RPMI7951 (cell line): ENCODE data around the gene COL6A2. TPM values are rescaled to one million over a fixed set of nuclear protein-coding genes. Genes with fewer than 3 reads are reported as not detected.
"Not testable (repeated sequence)": the region's sequence is repeated elsewhere in the genome, so short reads cannot be mapped to it uniquely, and the experiment has no call there.

Source experiments
- DNase-seq: peaks from one replicate; pipeline ENCODE4 v3.0.0-alpha.2; 2012; ENCODE audit warnings: low read depth
- total RNA-seq: library from RNA; depleted of rRNA; stranded (reverse); fragments of >200 nt; shearing (Covaris generic); gene quantifications from 2 replicates; pipeline ENCODE4 v1.2.3, GENCODE V29; 2014

The COL6A2 gene
- total RNA-seq, 1 experiment from 2014 or later = 680 TPM

DNA sequence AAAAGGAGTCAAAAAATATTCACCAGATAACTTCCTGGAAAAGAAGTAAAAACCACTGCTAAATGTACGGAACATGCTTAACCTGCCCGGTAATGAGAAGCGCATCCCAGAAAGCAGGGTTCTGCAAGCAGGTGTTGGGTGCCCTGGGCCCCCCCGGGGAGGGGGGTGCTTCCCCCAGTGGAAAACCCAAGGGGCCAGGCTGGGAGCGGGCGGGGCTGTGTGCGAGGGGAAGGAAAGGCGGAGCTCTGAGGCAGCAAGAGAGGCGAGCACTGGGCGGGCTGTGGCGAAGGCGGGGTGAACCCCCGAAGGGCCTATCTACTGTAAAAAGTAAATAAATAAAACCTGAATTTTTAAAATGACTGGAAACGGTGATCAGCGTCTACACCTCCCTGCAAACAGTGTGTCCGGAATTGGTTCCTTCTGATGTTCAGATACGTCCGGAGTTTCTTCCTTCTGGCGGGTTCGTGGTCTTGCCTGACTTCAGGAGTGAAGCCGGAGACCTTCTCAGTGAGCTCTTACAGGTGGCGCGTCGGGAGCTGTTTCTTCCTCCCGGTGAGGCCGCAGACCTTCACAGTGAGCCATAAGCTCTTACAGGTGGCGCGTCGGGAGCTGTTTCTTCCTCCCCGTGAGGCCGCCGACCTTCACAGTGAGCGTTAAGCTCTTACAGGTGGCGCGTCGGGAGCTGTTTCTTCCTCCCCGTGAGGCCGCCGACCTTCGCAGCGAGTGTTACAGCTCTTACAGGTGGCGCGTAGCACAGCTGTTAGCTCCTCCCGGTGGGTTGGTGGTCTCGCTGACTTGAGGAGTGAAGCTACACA lies 44.1 kb downstream of the COL6A2 start:
- DNase-seq = no peak

DNA sequence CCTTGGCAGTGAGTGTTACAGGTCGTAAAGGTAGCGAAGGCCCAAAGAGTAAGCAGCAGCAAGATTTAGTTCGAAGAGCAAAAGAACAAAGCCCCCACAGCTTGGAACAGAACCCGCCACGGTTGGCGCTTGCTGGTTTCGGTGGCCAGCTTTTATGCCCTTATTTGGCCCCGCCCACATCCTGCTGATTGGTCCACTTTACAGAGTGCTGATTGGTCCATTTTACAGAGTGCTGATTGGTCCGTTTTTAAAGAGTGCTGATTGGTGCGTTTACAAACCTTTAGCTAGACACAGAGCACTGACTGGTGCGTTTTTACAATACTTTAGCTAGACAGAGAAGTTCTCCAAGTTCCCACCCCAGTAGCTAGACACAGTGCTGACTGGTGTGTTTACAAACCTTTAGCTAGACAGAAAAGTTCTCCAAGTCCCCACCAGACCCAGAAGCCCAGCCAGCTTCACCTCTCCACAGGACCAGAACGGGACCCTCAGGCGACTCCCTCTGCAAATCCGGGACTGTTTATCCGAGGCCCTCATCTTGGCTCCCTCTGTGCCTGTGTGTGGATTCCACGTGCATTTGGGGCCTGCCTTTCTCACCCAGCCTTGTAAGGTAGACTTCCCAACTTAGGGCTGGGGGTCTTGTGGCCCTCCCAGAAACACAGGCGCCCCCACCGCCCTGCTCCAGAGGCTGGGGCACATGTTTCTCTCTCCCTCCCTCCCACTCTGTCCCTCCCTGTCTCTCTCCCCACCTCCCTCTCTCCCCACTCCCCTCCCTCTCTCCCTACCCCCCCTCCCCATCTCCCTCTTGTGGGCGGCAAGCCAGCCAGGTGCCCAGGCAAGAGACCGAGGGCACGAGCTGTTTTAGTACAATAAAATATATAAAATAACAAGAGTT lies 44.9 kb downstream of the COL6A2 start:
- DNase-seq = no peak

DNA sequence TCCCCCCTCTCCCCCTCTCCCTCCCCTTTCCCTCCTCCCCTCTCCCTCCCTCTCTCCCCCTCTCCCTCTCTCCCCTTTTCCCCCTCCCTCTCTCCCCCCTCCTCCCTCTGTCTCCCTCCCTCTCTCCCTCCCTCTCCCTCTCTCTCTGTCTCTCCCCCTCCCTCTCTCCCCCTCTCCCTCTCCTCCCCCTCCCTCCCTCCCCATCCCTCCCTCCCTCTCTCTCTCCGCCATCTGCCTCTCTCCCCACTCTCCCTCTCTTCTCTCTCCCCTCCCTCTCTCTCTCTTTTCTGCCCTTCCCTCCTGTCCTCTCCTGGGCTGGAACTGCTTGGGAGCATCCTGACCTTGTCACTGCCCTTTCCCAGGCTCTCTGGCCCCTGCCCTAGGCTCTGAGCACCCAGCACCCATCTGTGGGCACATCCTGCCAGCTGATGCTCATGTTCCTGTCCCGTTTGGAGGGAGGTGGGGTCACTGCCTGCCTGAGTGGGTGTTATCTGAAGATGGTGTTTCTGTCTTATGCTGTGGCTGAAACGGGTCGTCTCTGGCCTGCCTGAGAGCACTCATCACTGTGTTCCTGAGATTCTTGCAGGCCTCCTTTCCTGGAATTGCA lies 46.7 kb downstream of the COL6A2 start:
- no peak for DNase-seq

DNA sequence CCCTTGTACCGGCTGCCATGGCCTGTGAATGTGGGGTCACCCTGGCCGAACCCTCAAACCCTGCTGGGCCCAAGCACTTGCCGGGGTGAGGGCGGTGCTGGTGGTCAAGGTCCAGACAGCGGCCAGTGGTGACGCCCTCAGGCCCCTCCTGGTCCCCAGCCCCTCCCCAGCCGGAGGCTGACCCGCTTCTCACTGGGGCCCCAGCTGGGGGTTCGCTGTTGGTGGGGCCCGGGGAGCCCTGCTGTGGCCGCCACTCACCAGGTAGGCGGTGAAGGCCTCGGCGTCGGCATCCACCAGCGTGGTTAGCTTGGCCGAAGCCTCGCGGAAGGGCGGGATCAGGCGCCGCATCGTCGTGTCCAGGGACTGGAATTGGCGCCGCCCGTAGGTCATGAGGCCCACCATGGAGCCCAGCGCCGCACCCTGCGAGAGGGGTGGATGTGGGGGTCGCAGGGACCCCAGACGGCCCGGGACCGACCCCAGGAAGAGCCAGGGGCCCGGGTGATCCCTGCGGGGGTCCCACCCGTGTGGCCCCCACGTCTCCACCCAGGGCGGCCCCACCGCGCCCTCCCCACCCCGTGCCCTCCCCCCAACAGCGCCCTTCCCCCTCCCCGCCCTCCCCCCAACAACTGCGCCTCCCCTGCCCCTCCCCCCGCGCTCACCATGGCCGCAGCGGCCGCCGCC lies 47.4 kb downstream of the COL6A2 start:
- no peak for DNase-seq

DNA sequence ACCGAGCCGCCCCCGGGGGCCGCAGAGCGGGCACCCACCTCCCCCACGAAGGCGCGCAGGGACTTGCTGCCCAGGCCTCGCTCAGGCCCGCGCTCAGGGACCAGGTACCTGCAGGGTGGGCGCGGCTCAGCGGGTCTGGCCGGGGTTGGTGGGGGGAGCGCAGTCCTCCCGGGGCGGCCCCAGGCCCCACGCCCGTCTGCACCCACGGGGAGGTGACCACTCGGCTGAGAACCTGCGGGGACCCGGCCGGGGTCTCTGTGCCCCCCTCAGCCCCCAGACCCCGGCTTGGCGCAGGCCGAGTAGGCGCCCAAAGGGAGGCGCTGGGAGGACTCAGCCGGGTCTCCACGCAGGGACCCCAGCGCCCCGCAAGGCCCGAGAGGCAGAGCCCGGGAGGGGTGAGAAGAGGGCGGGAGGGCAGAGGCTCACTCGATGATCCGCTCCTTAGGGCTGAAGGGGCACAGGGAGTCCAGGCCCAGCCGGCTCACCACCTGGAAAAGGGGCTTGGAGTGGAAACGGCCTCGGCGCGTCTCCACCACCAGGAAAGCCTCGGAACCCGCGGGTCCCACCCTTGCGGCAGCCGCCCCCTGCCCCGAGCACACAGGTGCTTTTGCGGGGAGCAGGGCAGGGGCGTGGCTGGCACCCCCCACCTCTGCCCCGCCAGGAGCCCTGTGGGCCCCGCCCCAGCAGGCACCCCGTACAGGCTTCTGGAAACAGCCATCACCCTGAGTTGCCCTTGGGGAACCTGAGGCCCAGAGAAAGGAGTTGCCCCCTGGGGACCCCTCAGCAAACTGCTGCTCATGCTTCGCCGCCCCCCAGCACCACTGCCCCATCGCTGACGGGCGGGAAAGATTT lies 48.2 kb downstream of the COL6A2 start:
- DNase-seq = no peak

DNA sequence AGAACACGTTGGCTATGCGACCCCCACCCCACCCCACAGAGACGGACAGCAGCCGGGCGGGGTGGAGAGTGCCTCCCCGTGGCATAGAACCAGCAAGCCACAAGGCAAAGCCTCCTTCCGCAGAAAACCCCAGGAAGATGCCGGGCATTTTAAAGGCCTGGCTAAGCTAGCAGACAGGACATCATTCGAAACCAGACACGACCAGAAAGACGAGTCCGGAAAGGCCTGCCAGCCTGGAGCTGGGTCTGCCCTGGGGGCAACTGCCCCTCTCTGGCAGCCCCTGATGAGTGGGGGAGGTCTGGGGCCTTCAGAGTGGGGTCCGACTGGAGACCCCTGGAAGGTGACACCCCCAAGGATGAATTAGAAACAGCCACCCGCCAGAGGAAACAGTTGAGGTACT lies 48.9 kb downstream of the COL6A2 start:
- DNase-seq = no peak

DNA sequence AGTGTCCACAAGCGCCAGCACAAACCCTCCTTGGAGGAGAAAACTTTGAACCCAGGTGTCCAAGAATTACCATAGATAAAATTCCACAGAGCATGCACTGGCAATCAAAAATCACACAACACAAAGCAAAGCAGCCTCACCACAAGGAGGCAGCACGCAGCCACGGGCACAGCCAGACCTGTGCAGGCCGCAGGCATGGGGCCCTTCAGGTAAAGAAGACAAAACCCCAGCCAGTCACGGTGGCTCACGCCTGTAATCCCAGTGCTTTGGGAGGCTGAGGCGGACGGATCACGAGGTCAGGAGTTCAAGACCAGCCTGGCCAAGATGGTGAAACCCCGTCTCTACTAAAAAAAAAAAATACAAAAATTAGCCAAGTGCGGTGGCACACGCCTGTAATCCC lies 49.5 kb downstream of the COL6A2 start:
- not testable (repeated sequence) for DNase-seq

DNA sequence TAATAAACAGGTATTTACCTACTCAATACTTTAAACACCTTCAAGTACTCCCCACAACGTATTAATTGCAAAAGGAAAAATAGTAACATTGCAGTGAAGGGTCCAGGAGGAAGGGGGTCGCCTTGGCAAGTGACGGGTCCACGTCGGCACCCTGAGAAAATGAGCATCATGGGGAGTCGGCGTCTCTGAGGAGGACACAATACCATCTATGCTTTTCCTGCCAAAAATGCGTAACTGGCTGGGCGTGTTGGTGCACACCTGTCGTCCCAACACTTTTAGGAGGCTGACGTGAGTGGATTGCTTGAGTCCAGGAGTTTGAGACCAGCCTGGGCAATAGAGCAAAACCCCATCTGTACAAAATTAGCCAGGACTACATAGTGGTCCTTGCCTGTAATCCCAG lies 50.2 kb downstream of the COL6A2 start:
- DNase-seq = no peak

DNA sequence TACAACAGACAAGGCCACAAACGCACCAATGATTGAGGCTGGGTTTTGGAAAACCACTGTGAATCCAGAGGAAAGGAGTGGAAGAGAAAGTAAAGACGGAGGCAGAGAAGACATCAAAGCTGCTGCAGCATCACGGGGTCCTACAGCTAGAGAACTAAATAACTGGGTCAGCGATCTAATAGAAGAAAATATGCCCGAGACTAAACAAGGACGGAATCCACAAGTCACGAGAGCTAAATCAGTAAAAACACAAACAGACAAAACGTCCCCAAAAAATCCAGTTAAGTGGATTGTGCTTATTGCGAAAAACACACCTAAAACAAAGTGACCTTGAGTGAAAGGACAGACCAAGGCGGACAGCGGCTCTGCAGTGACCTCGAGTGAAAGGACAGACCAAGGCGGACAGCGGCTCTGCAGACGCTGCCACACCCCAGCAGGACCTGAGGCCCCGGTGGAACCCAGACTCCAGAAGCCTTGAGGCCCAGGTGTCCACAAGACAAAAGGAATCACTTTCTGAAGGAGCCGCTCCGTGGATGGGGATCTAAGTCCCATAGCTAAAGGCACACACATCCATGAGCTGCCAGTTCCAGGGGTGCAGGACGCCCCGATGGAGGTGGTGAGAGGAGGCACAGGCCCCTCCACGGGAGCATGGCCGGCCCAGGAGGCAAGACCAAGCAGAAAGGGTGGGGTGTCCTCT lies 51.4 kb downstream of the COL6A2 start:
- DNase-seq = no peak

DNA sequence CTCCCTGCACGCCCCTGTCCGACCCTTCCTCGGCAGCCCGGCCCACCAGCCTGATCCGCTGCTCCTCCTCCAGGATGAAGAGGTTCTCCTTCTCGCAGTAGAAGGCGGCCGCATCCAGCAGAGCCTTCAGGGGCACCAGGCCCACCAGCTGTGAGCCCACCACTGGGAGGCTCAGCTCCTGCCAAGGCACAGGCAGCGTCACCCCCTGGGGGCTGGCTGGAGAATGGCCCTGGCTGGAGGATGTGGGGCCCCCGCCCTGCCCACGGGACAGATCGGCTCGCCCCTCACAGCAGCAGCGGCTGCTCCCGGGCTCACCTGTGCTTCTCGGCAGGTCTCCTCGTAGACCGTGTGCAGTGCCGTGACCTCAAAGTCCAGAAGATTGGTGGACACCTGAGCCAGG lies 52.2 kb downstream of the COL6A2 start:
- no peak for DNase-seq

DNA sequence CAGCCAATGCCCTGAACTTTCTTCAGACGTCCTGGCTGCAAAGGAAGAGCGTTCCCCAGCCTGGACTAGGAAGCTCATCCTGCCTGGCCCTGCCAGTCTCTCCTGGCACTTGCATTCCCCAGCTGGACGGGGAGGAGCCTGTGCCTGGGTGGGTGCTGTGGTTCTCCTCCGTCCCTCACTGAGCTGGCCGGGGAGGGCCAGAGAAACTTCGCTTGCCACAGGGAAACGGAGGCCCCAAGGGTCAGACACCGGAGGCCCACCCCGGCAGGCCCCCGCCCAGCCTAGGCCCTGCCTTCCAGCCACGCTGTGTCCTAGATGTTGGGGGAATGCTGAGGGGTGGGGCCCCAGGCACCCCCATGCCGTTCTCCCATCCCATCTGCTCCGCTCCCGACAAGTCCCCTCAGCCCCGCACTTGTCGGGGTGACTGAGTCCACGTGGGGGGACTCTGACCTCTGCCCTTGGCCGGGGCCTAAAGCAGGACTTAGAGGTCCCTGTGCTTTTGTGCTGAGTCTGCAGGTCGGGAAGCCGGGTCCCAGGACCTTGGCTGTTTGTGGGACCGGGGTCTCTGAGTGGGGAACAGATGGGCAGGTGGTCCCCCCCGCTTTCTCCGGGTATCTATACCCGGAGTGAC lies 52.7 kb downstream of the COL6A2 start:
- DNase-seq = no peak

DNA sequence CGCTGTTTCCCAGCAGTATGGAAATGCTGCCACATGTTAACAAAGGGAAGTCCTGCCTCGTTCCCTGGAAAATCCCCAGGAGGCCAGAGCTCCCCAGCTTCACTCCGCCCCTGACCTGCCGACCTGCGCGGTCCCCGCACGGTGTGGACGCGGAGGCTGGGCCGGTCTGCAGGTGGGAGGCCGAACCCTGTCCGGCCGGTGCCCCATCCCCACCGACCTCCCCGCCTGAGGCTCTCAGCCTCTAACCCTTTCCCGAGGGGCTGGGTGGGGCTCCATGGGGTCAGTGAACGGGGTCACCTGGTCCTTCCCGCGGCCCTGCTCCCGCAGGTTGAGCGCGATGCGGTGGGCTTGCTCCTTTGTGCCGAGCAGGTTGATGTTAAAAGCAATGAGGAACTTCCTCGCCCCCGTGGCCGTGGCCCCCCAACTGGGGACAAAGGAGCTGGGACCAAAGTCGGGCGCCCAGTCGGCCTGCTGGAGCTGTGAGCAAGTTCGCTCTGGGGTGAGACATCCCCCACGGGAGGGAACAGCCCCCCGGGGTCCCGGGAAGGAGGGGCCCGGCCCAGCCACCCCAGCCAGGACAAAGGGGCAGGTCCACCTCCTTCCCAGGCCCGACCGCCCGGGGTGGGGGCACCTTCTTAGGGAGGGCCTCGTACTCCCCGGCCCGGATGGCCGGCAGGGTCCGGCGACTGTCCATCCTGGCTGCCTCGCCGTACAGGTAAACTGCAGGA lies 53.5 kb downstream of the COL6A2 start:
- DNase-seq = no peak

DNA sequence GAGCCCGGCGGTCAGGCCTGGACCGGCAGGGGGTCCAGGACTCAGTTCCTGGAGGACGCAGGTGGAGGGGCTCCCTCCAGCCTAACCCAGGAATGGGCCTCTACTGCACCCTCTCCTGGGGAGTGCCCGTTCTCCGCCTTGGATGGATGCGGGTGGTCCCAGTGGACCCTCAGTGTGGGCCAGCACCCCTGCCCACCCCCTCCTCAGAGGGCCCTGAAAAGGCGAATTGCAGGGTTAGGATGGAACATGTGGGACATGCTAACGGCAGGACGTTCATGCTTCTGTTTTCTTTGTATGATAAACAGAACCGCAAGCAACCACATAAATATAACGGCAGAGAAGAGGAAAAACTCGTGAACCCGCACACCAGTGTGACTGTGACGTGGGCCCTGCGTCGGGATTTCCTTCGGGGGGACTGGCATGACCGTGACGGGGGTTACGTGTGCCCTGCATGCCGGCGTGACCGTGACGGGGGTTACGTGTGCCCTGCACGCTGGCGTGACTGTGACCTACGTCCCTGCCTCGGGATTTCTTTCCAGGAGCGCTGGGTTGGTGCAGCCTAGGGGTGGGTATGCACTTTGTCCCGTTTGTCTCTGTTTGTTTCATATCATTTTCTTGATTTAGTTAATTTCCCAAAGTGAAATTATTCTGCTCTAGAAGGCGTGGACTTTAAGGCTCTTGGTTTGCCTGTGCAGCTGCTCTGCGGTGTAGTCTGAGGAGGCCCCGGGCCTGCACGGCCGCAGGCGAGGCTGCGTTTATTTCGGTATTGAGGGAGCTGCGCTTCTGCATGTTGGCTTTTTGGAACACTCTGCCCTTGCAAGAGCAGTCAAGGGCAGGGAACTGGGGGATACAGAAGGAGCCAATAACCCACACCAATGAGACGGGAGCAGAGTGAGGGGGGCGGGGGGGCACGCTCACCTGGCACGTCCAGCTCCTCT lies 54.3 kb downstream of the COL6A2 start:
- no peak for DNase-seq

DNA sequence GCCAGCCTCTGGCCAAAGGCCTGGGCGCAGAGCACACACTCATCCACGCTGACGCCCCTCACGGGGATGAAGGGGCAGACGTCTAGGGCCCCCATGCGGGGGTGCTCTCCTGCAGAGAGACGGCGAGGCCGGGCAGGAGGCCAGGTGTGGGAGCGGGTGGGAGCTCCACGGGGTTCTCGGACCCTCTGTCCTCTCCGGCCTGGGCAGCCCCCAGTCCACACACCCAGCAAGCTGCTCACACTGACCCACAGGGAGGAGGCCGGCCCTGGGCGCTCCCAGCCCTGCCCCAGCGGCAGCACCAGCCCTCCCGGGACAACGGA lies 55.0 kb downstream of the COL6A2 start:
- no peak for DNase-seq

DNA sequence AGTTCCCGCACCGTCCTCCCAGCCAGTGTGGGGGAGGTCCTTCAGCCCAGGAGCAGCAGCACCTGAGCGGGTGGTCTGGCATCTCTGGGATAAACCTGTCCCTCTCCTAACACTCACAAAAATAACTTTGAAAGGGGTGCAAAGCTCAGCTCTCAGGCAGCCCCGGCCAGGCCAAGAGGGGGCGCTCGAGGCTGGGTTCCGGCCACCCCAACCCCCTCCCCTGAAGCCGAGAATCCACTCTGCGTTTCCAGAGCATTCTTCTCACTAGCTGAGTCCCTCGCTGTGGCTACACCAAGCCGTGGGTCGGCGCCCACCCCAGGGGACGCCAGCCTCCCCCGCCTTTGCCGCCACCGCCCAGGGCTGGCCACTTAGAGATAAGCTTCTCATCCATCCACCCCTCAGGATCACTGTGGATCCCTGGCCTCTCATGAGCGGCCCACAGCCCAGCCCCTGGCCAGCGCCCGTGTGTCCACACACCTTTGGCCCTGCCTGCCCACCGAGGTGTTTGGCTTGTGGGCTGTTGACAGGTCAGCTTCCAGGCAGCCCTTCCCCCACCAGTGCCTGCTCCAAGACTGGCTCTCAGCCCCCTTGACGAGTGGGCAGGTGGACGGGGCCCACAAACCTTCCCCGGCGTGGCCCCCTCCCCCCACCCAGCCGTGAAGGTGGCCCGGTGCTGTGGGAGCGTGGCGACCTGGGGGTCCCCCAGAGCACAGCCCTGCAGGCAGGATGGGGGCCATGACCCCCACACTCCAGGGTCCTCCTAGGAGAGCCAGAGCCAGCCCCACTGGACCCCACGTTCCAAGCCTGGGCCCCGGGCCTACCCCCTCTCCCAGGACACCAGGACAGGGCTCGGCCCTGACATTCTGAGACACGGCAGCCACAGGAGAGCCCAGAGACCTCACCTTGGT lies 55.6 kb downstream of the COL6A2 start:
- no peak for DNase-seq

DNA sequence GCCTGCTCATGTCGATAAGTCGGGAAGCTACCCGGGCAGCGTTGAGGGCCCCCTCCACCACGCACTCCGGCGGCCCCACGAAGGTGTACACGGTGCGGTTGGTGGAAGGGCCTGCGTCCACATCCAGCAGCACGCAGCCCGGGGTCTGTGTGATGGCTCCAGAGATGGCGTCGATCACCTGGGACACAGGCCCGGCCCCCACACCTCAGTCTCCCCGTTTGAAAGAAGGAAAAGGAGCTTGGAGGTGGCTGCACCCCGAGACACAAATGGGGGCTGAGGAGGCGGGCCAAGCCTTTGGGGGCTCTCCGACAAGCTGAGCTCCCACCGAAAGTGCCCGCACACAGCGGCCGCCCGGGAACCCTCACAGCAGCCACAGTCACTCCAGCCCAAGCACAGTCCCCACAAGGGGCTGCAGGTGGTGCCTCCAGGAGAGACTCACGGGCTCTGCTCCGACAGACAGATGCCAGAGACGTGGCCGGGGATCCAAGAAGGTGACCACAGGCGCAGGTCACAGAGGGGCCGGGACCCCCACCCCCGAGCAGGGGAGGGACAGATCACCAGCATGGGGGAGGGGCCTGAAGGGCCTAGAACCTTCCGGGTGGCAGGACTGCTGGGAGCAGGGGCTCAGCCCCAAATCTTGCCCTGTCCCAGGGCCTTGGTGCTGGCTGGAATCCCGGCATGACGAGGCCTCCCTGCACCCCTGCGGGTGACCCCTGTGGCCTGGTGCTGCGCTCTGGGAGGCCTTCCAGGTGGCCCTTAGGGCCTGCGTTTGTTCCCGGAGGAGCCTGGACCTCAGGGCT lies 56.4 kb downstream of the COL6A2 start:
- no peak for DNase-seq
